Activated B cell treated with CpG ODN at 0.5 μM for 24 hours (primary cell): Measurements from ENCODE around the gene HSD3B7. TPM values are rescaled to one million over a fixed set of nuclear protein-coding genes. Genes with fewer than 3 reads are reported as not detected.
"Not testable (repeated sequence)": the region's sequence is repeated elsewhere in the genome, so short reads cannot be mapped to it uniquely, and the experiment has no call there.

ENCODE experiments used
- ATAC-seq: fragments of 200-7000 bp; cut with Tn5 transposase; one replicate; pipeline ENCODE4 v1.10.0; 2021; ENCODE audit warnings: low read depth, mild to moderate bottlenecking, moderate library complexity
- CTCF ChIA-PET: fragments of 350-600 bp; sonication (Branson Sonifier 250); formaldehyde crosslinking; loops from one replicate; lab custom pipeline; 2021; ENCODE audit warnings: antibody characterized with exemption; lab: Charles Lee
- POLR2A ChIA-PET: fragments of 350-600 bp; sonication (Branson Sonifier 250); formaldehyde crosslinking; loops from one replicate; lab custom pipeline; 2021; ENCODE audit warnings: antibody characterized with exemption; lab: Charles Lee
- DNase-seq: peaks from one replicate; pipeline ENCODE4 v3.0.0; 2022
- H3K27ac Mint-ChIP-seq: one replicate; pipeline ENCODE4 v1.8.0; 2020; ENCODE audit warnings: mixed read lengths
- H3K27me3 Mint-ChIP-seq: one replicate; pipeline ENCODE4 v1.8.0; 2021; ENCODE audit warnings: mixed read lengths
- H3K36me3 Mint-ChIP-seq: one replicate; pipeline ENCODE4 v1.8.0; 2021; ENCODE audit warnings: low read depth, mixed read lengths
- H3K4me1 Mint-ChIP-seq: one replicate; pipeline ENCODE4 v1.8.0; 2021; ENCODE audit warnings: mixed read lengths
- H3K4me3 Mint-ChIP-seq: one replicate; pipeline ENCODE4 v1.8.0; 2020; ENCODE audit warnings: mild to moderate bottlenecking, mixed read lengths
- H3K9me3 Mint-ChIP-seq: one replicate; pipeline ENCODE4 v1.8.0; 2020; ENCODE audit warnings: mixed read lengths
- CTCF ChIP-seq: fragments of 200-600 bp; IDR thresholded peaks from one replicate; pipeline ENCODE4 v1.8.0; 2022; ENCODE audit warnings: antibody characterized with exemption, mild to moderate bottlenecking
- intact Hi-C: fragments of 100-400 bp; cut with micrococcal nuclease; formaldehyde crosslinking; loops from one replicate; pipeline ENCODE4 v1.15.1; 2024
- total RNA-seq: library from RNA; stranded (reverse); gene quantifications from 2 replicates; pipeline ENCODE4 v1.2.3, GENCODE V29; 2022

HSD3B7 gene
- total RNA-seq, 1 donor from 2014 or later: 1.3 TPM

GRCh38 chr16:31016018-31016417 lies 31.0 kb downstream of the HSD3B7 start:
- intact Hi-C loops: no loop called here
- Mint-ChIP-seq H3K27me3 (peaks cover 21% of the 10 kb centered on the region), H3K9me3 (no peaks in the 10 kb centered on the region), H3K4me3 (no peak overlapping the region), H3K36me3 (no peaks in the 10 kb centered on the region), H3K4me1 (peaks cover 13% of the 10 kb centered on the region), H3K27ac (no peak overlapping the region)
- CTCF ChIA-PET: no interaction called here
- ATAC-seq: no peak
- POLR2A ChIA-PET: interaction anchor here (0.7 kb wide), 1 partner anchor 864 kb away, joined by 6 read pairs; no protein-coding TSS in a partner anchor
- no peak for TF ChIP-seq CTCF
- DNase-seq: no peak

GRCh38 chr16:31017756-31018155 lies 32.7 kb downstream of the HSD3B7 start:
- H3K4me3 Mint-ChIP-seq, DNase-seq, ATAC-seq, H3K9me3 Mint-ChIP-seq, intact Hi-C loops, H3K4me1 Mint-ChIP-seq, H3K27me3 Mint-ChIP-seq, H3K27ac Mint-ChIP-seq, H3K36me3 Mint-ChIP-seq, POLR2A ChIA-PET: not testable (repeated sequence)
- CTCF ChIA-PET: interaction anchor here (0.6 kb wide), 1 partner anchor 204 kb away, joined by 3 read pairs; no protein-coding TSS in a partner anchor

- CTCF ChIA-PET: no interaction called here
- ATAC-seq: no peak
- Mint-ChIP-seq H3K4me3 (no peak overlapping the region), H3K36me3 (no peaks in the 10 kb centered on the region), H3K9me3 (no peaks in the 10 kb centered on the region), H3K27ac (no peak overlapping the region), H3K27me3 (peaks cover 5% of the 10 kb centered on the region), H3K4me1 (no peaks in the 10 kb centered on the region)
- POLR2A ChIA-PET: interaction anchor here (0.6 kb wide), 1 partner anchor 23 kb away, joined by 3 read pairs; no protein-coding TSS in a partner anchor
- intact Hi-C loops: no loop called here
- DNase-seq: no peak
- no peak for TF ChIP-seq CTCF
These were observed 35.5 kb downstream of the HSD3B7 start for GRCh38 chr16:31020536-31020935.

- no peaks in the 10 kb centered on the region for H3K9me3 Mint-ChIP-seq
- ATAC-seq (no peak), DNase-seq (no peak)
- no peaks in the 10 kb centered on the region for H3K36me3 Mint-ChIP-seq
- no peak overlapping the region for H3K4me3 Mint-ChIP-seq
- H3K27me3 Mint-ChIP-seq: no peaks in the 10 kb centered on the region
- intact Hi-C loops: no loop called here
- POLR2A ChIA-PET: no interaction called here
- no peaks in the 10 kb centered on the region for H3K4me1 Mint-ChIP-seq
- TF ChIP-seq CTCF: no peak
- CTCF ChIA-PET: no interaction called here
- H3K27ac Mint-ChIP-seq: no peak overlapping the region
These were observed 37.7 kb downstream of the HSD3B7 start for GRCh38 chr16:31022544-31023251.

- no peak overlapping the region for H3K4me3 Mint-ChIP-seq
- H3K36me3 Mint-ChIP-seq: no peaks in the 10 kb centered on the region
- no peaks in the 10 kb centered on the region for H3K9me3 Mint-ChIP-seq
- ChIA-PET CTCF (interaction anchor here (0.6 kb wide), 1 partner anchor 672 kb away, joined by 3 read pairs; no protein-coding TSS in a partner anchor), POLR2A (no interaction called here)
- DNase-seq (no peak), ATAC-seq (no peak)
- no peaks in the 10 kb centered on the region for H3K4me1 Mint-ChIP-seq
- intact Hi-C loops: no loop called here
- H3K27me3 Mint-ChIP-seq: no peaks in the 10 kb centered on the region
- no peak overlapping the region for H3K27ac Mint-ChIP-seq
- no peak for TF ChIP-seq CTCF
These were observed 38.2 kb downstream of the HSD3B7 start for GRCh38 chr16:31023252-31023602.
